ENCODE measurements around the gene PIGS.

Gene PIGS

DNA sequence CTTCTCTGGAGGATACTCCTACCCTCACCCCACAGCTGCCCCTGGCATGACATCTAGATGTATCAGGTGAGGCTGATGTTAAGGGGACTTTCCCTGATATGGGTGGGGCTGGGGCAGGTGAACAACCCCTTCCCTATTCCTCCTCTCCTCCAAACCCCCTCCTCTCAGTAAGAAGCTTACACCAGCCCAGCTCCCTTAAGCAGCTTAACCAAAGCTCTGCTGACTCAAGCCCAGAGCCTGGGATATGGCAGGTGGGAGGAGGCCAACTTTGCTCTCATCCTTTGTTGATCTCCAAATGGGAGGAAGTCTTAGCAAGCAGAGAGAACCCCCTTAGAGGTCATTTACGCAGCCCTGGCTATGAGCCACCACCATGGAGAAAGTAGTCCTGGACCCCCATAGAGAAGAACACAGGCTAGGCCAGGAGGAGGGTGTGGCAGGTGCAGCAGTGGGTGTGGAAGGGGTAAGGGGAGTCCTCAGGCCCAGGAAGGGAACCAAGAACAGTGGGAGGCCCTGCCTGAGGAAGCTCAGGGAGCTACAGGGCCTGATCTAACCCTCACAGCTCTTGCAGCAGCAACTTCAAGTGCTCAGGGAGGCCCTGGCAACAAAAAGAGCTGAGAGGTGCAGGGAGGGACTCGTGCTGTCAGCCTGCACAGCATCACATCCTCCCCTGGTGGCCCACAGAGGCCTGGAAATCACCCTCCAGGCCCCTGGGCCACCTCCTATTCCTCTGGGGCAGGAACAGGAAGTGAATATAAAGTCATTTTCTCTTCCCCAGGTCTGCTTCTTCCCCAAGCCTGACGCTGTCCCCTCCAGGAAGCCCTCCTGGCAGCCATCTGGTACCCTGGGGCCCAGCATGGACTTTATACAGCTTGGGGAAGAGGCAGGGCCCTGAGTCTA is 21.8 kb downstream of the PIGS start:
- no peak for DNase-seq

GRCh38 chr17:28548417-28549130 is 22.8 kb downstream of the PIGS start:
- DNase-seq = no peak

GRCh38 chr17:28547623-28548416 is 23.5 kb downstream of the PIGS start:
- DNase-seq = peak; percentile 56

GRCh38 chr17:28547096-28547622 is 24.2 kb downstream of the PIGS start:
- DNase-seq = no peak

DNA sequence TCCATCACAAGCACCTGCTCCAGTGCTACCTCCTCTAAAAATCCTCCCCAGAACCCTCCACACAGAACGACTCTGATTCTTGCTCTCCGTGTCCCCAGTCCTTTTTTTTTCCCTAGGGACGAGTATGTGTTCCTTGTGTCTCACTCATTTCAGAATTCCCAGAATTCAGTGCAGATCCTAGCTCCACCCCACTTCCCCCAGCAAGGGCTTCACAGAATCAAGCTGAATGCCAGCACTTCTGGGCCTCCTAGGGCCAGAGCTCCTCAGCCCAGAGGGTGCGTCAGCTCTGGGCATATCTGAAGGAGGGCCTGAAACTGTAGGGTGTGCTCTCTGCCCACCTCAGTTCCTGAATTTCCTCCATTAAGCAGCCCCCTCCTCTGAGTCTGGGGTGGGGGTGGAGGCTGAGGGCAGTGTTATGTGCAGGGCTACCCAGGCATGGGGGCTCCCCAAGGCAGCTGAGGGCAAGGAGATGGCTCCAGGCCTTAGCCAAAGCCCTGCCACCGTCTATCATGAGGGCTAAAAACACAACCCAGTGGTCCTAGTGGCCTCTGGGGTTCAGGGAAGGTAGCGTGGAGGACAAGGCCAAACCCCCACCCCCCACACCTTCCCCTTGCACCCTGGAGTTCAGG is 25.4 kb downstream of the PIGS start:
- DNase-seq = no peak

- no peak for DNase-seq
These were observed 26.2 kb downstream of the PIGS start for GRCh38 chr17:28545141-28545503.

GRCh38 chr17:28544402-28545140 is 26.8 kb downstream of the PIGS start:
- no peak for DNase-seq

DNA sequence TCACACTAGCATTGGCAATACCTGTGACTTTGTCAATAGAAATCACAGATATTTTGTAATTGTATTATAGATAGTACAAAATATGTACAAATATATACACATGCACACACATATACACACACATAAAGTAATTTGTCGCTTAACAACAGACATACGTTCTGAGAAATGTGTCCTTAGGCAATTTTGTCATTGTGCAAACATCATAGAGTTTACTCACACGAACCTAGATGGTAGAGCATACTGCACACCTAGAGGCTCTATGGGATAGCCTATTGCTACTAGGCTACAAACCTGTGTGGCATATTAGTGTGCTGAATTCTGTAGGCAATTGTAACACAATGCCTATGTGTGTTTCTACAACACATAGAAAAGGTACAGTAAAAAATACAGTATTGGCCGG is 29.9 kb downstream of the PIGS start:
- no peak for DNase-seq

GRCh38 chr17:28540231-28540630 is 31.1 kb downstream of the PIGS start:
- no peak for DNase-seq

DNA sequence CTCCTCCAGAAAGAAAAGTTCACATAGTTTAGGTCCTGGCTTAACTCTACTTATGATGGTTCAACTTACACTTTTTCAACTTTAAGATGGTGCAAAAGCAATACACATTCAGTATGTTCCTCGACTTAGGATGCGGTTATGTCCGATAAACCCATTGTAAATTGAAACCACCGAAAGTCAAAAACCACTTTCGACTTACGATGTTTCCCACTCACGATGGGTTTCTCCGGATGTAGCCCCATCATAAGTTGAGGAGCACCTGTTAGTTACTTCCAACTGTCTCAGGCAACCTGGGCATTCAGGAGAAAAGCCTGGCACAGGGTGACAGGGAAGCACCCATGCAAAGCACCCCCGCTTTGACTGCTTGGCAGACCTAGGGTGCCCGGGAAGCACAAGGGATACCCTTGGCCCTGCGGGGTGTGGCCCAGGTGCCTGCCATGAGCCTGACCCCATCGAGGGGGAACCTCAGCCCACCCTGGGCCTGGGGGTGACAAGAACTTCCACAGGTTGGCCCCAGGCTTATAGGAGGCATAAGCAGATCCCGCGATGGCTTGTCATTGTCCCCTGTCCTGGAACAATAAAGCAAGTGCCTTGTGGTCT is 32.9 kb downstream of the PIGS start:
- no peak for DNase-seq

DNA sequence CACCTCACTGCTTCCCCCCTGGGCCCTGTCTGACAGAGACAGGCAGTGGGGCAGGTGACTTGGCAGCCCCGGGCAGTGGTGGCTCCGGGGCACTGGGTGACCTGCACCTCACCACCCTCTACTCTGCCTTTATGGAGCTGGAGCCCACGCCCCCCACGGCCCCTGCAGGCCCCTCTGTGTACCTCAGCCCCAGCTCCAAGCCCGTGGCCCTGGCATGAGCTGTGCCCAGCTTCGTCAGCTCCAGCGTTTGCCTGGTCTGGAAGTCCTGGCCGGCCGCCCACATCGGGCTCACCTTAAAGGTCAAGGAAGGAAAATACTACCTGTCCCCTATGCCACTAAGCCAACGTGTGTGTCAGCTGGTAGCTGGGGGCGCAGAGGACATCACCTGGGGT is 34.1 kb downstream of the PIGS start:
- DNase-seq = no peak

DNA sequence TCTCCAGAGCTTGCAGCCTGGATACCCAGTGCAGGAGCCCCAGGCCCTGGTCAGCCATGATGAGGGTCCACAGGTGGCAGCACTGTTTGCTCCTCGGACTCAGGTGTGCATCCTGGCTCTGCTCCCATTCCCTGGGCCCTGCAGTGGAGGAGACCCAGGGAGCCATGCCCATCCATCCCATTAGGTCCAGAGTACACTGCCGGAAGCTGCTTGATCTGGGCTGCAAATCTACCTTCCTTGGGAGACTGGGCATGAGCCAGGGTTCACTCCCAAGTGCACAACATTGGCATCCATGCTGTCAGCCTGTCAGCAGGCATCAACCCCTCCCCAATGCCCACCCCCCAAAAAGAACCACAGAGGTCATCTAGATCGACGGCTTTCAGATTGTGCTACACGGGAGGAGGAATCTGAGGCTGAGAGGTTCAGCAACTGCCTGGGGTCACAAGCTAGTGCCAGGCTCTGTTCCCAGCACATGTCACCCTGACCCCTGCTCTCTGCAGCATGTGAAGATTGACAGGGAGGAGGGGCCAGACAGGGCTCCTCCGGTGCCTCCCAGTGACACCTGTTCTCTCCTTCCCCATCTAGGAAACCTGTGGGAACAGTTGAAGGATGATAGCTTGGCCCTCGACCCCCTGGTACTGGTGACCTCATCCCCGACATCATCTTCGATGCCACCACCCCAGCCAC is 34.6 kb downstream of the PIGS start:
- no peak for DNase-seq

DNA sequence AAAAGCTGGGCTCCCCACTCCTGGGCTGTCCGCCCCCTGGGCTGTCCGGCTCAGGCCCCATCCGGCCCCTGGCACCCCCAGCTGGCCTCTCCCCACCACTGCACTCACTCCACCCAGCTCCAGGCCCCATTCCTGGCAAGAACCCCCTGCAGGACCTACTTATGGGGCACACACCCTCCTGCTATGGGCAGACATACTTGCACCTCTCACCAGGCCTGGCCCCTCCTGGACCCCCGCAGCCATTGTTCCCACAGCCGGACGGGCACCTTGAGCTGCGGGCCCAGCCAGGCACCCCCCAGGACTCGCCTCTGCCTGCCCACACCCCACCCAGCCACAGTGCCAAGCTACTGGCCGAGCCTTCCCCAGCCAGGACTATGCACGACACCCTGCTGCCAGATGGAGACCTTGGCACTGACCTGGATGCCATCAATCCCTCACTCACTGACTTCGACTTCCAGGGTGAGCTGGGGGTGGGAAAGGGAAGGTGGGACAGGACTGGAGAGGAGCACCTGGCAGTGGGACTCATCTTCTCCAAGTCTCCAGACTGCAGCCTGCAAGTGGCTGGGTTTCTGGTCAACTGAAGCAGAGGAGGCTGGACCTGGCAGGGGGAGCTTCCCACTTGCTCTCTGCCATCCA is 36.5 kb downstream of the PIGS start:
- no peak for DNase-seq

DNA sequence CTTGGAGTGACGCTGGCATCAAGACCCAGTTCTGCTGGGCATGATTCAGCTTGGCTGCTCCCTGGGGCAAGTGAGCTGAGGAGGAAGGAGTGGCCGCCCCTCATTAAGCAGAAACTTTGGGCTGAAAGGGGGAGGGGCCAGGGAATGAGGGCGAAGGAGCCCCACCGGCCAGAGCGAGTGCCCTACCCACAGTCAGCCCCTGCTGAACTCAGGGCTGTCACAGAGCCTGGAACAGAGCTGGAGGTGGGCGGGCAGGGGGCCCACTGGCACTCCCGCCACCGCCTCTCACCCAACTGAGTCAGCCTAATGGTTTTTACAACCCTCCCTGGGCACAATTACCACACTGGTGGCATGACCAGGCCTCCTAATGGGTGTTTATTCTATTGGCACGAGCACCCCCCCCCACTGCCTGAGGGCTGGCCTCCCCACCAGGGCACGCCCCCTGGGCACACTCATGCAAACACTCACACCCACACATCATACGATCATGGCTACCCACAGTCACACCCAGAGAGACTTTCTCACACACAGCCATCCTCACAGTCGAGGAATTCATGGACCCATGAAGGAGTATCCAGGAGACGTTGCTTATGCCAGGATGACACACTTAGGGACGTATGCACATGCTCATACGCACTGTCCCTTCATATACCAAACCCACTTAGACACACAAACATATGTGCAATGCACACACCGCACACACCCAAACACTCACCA is 38.1 kb downstream of the PIGS start:
- no peak for DNase-seq

DNA sequence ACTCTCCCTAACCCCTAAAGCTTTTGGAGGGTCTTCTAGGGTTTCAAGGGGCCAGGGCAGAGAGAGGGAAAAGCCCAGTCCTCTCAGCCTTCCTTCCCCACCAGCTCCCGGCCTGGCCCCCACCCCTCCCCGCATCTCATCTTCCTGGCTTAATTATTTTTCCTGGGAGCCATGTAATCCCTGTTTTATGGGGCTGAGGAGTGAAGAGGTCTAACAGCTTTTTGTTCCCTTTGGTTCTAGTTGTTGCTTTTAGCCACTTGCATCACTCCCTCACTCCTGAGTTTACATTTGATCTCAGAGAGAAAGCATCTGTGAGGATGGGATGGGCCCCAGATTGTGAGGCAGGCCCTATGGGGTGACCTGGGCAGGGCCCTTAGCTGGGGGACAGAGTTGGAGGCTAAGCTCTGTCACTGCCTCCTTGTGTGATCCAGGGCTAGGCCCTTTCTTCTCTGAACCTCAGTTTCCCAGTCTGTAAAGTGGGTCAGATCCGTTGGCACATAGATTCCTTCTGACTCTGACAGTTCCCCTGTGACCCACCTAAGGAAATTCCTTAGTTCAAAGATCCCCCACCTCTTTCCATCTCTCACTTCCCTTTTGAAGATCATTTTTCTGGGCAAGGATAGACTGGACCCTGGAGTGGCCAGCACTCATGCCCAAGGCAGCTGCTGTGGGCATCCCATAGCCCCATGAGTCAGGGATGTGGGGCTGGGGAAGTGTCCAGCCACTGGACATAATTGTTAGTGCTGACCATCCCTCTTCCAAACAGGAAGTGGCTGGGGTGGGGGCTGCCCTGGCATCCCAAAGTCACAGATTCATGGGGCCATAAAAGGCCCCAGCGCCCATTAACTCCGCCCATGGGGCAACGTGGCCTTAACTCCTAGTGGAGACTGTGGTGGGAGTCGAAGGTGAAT is 39.0 kb downstream of the PIGS start:
- DNase-seq = no peak

- DNase-seq = no peak
These were observed 40.4 kb downstream of the PIGS start for GRCh38 chr17:28530926-28531325.

DNA sequence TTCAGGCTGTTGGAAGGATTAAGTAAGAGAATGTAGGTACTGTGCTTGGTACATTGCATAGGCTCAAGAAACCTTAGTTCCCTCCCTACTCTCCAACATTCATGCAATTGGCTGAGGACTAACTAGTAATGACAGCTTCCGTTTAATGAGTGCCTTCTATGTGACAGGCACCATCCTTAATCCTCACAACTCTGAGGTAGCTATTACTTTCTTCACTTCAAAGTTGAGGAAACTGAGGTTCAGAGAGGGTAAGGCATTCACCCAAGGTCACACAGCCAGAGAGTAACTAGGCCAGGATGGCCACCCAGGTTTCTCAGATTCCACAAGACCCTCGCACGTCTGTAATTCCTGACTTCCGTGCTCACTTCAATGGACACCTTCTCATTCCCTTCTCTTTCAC is 41.1 kb downstream of the PIGS start:
- no peak for DNase-seq

DNA sequence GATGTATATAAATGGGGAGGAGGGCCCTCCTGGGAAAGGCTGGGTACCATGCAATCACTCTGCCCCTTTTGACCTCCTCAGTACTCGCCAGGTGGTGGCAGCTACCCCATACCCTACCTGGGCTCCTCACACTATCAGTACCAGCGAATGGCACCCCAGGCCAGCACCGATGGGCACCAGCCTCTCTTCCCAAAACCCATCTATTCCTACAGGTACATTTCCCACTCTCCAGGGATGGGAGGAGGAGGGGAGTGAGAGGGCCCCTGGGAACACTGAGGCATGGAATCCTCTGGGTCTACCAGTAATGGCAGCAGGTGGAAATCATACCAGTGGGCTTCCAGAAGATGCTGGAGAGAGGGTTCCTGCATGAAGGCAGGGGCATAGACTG is 42.3 kb downstream of the PIGS start:
- no peak for DNase-seq

All from fibroblast of upper back skin (primary cell).